ENCODE results near the gene GABPB2. TPM values are rescaled to one million over a fixed set of nuclear protein-coding genes. Genes with fewer than 3 reads are reported as not detected.

Gene GABPB2
- total and polyA plus RNA-seq, 2 of the 13 experiments (the other 11 are each of a cell fraction or from before 2014, with no cell fraction given): 0.09 TPM; not detected in 1

GRCh38 chr1:151059109-151060006 is 11.2 kb upstream of the GABPB2 start, which contains the start of gene CDC42SE1 (continued):
- TF ChIP-seq RERE (CRISPR knock-in tag; IDR thresholded peaks at IDR 0.05; ENCODE audit: low read depth) (0 out of 2 replicates have a peak, but pooled peaks have one; percentile 44), YEATS2 (CRISPR knock-in tag; IDR thresholded peaks at IDR 0.05; ENCODE audit: borderline replicate concordance) (peak; percentile 44; the same call in 1 of the 2 replicates), HMGXB4 (CRISPR knock-in tag; IDR thresholded peaks at IDR 0.05; ENCODE audit: borderline replicate concordance in 1 of 2, low read depth in 1 of 2) (peak; percentile 95 to 99), YEATS4 (CRISPR knock-in tag; IDR thresholded peaks at IDR 0.05; ENCODE audit: borderline replicate concordance) (peak; percentile 66; the same call in 1 of the 2 replicates), ZNF777 (CRISPR knock-in tag; IDR thresholded peaks at IDR 0.05) (0 out of 2 replicates have a peak, but pooled peaks have one; percentile 11), KDM4B (CRISPR knock-in tag; IDR thresholded peaks at IDR 0.05) (peak; percentile 93), NFKBIZ (CRISPR knock-in tag; IDR thresholded peaks at IDR 0.05) (peak; percentile 70; the same call in 1 of the 2 replicates), ZBTB46 (CRISPR knock-in tag; IDR thresholded peaks at IDR 0.05; ENCODE audit: borderline replicate concordance) (no peak), EED (CRISPR knock-in tag; IDR thresholded peaks at IDR 0.05) (no peak)
